Measurements from ENCODE around the gene TSHZ2. TPM values are rescaled to one million over a fixed set of nuclear protein-coding genes. Genes with fewer than 3 reads are reported as not detected.

TSHZ2 gene
- total RNA-seq, 1 experiment from 2014 or later, result 0.07 TPM

GRCh38 chr20:52937591-52938100 lies 34.5 kb upstream of the TSHZ2 start:
- no TSS peak for BruUV-seq (replicated peaks)
- H3K79me2 ChIP-seq (ENCODE audit: insufficient read depth, low read length), result no peaks in the 10 kb centered on the region
- CTCF ChIA-PET, result no interaction called here
- H3K9me2 ChIP-seq (ENCODE audit: insufficient read depth), result no peaks in the 10 kb centered on the region
- H3K4me1 ChIP-seq (ENCODE audit: control insufficient read depth in 1 of 2, insufficient read depth in 2 of 2, low read length in 2 of 2), result no peaks in the 10 kb centered on the region
- peaks cover 0 to 7% of the 10 kb centered on the region in 2 experiments; a peak in 1 of 4 replicates for H3K9me3 ChIP-seq (ENCODE audit: control insufficient read depth in 1 of 2, insufficient read depth in 1 of 2, low read depth in 1 of 2, low read length in 2 of 2)
- no peaks in the 10 kb centered on the region for H3K27me3 ChIP-seq (ENCODE audit: insufficient read depth, low read length)
- no peaks in the 10 kb centered on the region for H4K20me1 ChIP-seq (ENCODE audit: insufficient read depth)
- ATAC-seq (no peak), DNase-seq (ENCODE audit: low read depth, low spot score) (no peak)
- intact Hi-C loops (cut with micrococcal nuclease), result no loop called here
- RAD21 ChIA-PET (ENCODE audit: low non-redundant PET in 1 of 2, low total read pairs in 2 of 2, uncharacterized antibody in 2 of 2, unreplicated experiment in 2 of 2), result no interaction called here
- H3K4me2 ChIP-seq (ENCODE audit: low read length), result no peak overlapping the region
- no peak overlapping the region for H3K4me3 ChIP-seq (replicated peaks in 1 of 2; ENCODE audit: low read depth in 1 of 2, low read length in 2 of 2)
- H3K36me3 ChIP-seq (ENCODE audit: control insufficient read depth in 1 of 2, insufficient read depth in 2 of 2, low read length in 2 of 2), result no peaks in the 10 kb centered on the region
- H3K9ac ChIP-seq (ENCODE audit: low read length), result no peak overlapping the region
- POLR2A ChIA-PET, result no interaction called here
- H2AFZ ChIP-seq (ENCODE audit: low read depth, low read length, poor library complexity, severe bottlenecking), result no peak overlapping the region
- no peak overlapping the region for H3K27ac ChIP-seq (ENCODE audit: low read depth, low read length)
- TF ChIP-seq CBX3 (IDR thresholded peaks at IDR 0.05; ENCODE audit: low read depth) (no peak), EZH2phosphoT487 (IDR thresholded peaks at IDR 0.05; ENCODE audit: borderline replicate concordance) (no peak), MAX (IDR thresholded peaks at IDR 0.05) (no peak)

GRCh38 chr20:52939141-52939540 lies 33.0 kb upstream of the TSHZ2 start:
- H3K9me3 ChIP-seq (ENCODE audit: control insufficient read depth in 1 of 2, insufficient read depth in 1 of 2, low read depth in 1 of 2, low read length in 2 of 2), result peaks cover 0 to 7% of the 10 kb centered on the region in 2 experiments; a peak in 1 of 4 replicates
- no TSS peak for BruUV-seq (replicated peaks)
- H3K9me2 ChIP-seq (ENCODE audit: insufficient read depth), result no peaks in the 10 kb centered on the region
- H2AFZ ChIP-seq (ENCODE audit: low read depth, low read length, poor library complexity, severe bottlenecking), result no peak overlapping the region
- no peak overlapping the region for H3K27ac ChIP-seq (ENCODE audit: low read depth, low read length)
- H3K9ac ChIP-seq (ENCODE audit: low read length), result no peak overlapping the region
- H3K4me2 ChIP-seq (ENCODE audit: low read length), result no peak overlapping the region
- no peaks in the 10 kb centered on the region for H3K36me3 ChIP-seq (ENCODE audit: control insufficient read depth in 1 of 2, insufficient read depth in 2 of 2, low read length in 2 of 2)
- DNase-seq (ENCODE audit: low read depth, low spot score), result no peak
- H3K4me1 ChIP-seq (ENCODE audit: control insufficient read depth in 1 of 2, insufficient read depth in 2 of 2, low read length in 2 of 2), result no peaks in the 10 kb centered on the region
- no peaks in the 10 kb centered on the region for H3K79me2 ChIP-seq (ENCODE audit: insufficient read depth, low read length)
- H3K4me3 ChIP-seq (replicated peaks in 1 of 2; ENCODE audit: low read depth in 1 of 2, low read length in 2 of 2), result no peak overlapping the region
- ChIA-PET CTCF (no interaction called here), POLR2A (no interaction called here), RAD21 (ENCODE audit: low non-redundant PET in 1 of 2, low total read pairs in 2 of 2, uncharacterized antibody in 2 of 2, unreplicated experiment in 2 of 2) (no interaction called here)
- no peaks in the 10 kb centered on the region for H4K20me1 ChIP-seq (ENCODE audit: insufficient read depth)
- ATAC-seq, result no peak
- TF ChIP-seq FOSL1 (IDR thresholded peaks at IDR 0.05; ENCODE audit: low read depth) (no peak), CEBPB (IDR thresholded peaks at IDR 0.05; ENCODE audit: low read depth) (no peak), ATF3 (IDR thresholded peaks at IDR 0.05) (no peak), POLR2A (IDR thresholded peaks at IDR 0.05; ENCODE audit: borderline replicate concordance, extremely low read depth, insufficient read depth, insufficient read length) (no peak), SP1 (IDR thresholded peaks at IDR 0.05; ENCODE audit: low read depth) (no peak), CTCF (IDR thresholded peaks at IDR 0.05 in 2 of 3, conservative IDR thresholded peaks at IDR 0.05 in 1 of 3; ENCODE audit: borderline replicate concordance in 1 of 3, insufficient read depth in 1 of 3, low read depth in 2 of 3, low read length in 2 of 3) (no peak), ZFX (IDR thresholded peaks at IDR 0.05) (no peak)
- no peaks in the 10 kb centered on the region for H3K27me3 ChIP-seq (ENCODE audit: insufficient read depth, low read length)
- intact Hi-C loops (cut with micrococcal nuclease), result no loop called here

Measured in HCT116 (cell line).